Fibroblast of the aortic adventitia (primary cell): ENCODE measurements around the gene PIK3C2B. TPM values are rescaled to one million over a fixed set of nuclear protein-coding genes. Genes with fewer than 3 reads are reported as not detected.

Source experiments
- DNase-seq: peaks from one replicate; pipeline ENCODE4 v3.0.0-alpha.2; 2010; ENCODE audit warnings: low read depth
- H3K4me3 ChIP-seq: 2 replicates; pipeline ENCODE4 v1.5.1; 2011; ENCODE audit warnings: low read depth, mild to moderate bottlenecking, control low read depth, low read length, moderate library complexity
- CTCF ChIP-seq: IDR thresholded peaks from 2 replicates; pipeline ENCODE4 v1.5.1; 2011; ENCODE audit warnings: mild to moderate bottlenecking, low read length, control low read depth, inconsistent platforms; ENCODE audit not compliant: insufficient read depth
- total RNA-seq: library from RNA; depleted of rRNA; stranded (reverse); fragments of >200 nt; gene quantifications from 2 replicates; pipeline ENCODE4 v1.2.3, GENCODE V29; 2012; ENCODE audit warnings: low replicate concordance

Gene PIK3C2B
- total RNA-seq, 1 donor = 4.5 TPM

GRCh38 chr1:204464701-204465100 is 29.9 kb downstream of the PIK3C2B start:
- DNase-seq = no peak
- no peak for TF ChIP-seq CTCF

GRCh38 chr1:204464187-204464631 is 30.4 kb downstream of the PIK3C2B start:
- TF ChIP-seq CTCF = no peak
- H3K4me3 ChIP-seq = no peak overlapping the region
- no peak for DNase-seq

More at GRCh38 chr1:204464701-204465100, 29.9 kb downstream of the PIK3C2B start:
- H3K4me3 ChIP-seq = no peak overlapping the region

GRCh38 chr1:204463125-204464060 is 31.2 kb downstream of the PIK3C2B start:
- peak; percentile 76 for DNase-seq
- no peak overlapping the region for H3K4me3 ChIP-seq
- TF ChIP-seq CTCF = no peak

- no peak overlapping the region for H3K4me3 ChIP-seq
- TF ChIP-seq CTCF = no peak
- no peak for DNase-seq
Observed at GRCh38 chr1:204462229-204462561, 32.4 kb downstream of the PIK3C2B start.

GRCh38 chr1:204461331-204462228 is 33.0 kb downstream of the PIK3C2B start:
- no peak for TF ChIP-seq CTCF

GRCh38 chr1:204460346-204460745 is 34.3 kb downstream of the PIK3C2B start:
- no peak overlapping the region for H3K4me3 ChIP-seq
- TF ChIP-seq CTCF = no peak
- no peak for DNase-seq

More at GRCh38 chr1:204461331-204462228, 33.0 kb downstream of the PIK3C2B start:
- no peak overlapping the region for H3K4me3 ChIP-seq
- DNase-seq = no peak
